ENCODE results near the gene SHISA2.

SHISA2 gene

DNA sequence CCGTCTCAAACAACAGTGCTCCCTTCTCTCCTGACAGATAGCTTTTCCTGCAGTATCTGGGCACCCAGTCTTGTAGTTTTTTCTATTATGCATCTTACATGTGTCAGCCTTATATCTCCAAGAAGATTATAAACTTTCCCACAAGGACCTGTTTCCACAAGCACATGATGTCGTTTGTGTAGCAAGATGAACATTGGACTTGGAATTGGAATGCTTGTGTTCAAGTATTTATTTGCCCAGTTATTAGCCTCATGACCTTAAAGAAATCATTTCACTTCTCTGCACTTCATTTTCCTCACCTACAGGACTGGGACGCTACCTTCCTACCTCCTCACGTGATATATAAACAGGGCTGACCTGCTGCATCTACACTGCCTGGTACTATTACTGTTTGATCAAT lies 21.5 kb downstream of the SHISA2 start:
- no peaks in the 10 kb centered on the region for H3K4me1 ChIP-seq (ENCODE audit: insufficient read depth, low read length, severe bottlenecking)
- H3K9ac ChIP-seq (ENCODE audit: low read length), result no peak overlapping the region
- H3K27me3 ChIP-seq (ENCODE audit: insufficient read depth, low read length), result no peaks in the 10 kb centered on the region
- H3K36me3 ChIP-seq (ENCODE audit: insufficient read depth, low read length), result no peaks in the 10 kb centered on the region
- no peak for TF ChIP-seq CTCF (IDR thresholded peaks at IDR 0.05; ENCODE audit: low read length)
- TF ChIP-seq EZH2 (IDR thresholded peaks at IDR 0.05; ENCODE audit: borderline replicate concordance, low read length), result no peak
- no peak overlapping the region for H3K27ac ChIP-seq (ENCODE audit: low read depth, low read length, poor library complexity, severe bottlenecking)
- H3F3A ChIP-seq (ENCODE audit: insufficient read depth, low read length), result no peaks in the 10 kb centered on the region
- no peaks in the 10 kb centered on the region for H4K20me1 ChIP-seq (ENCODE audit: insufficient read depth, low read length)
- H3K4me2 ChIP-seq (ENCODE audit: low read length), result no peak overlapping the region
- H3K79me2 ChIP-seq (ENCODE audit: insufficient read depth, low read length), result no peaks in the 10 kb centered on the region
- H3K9me2 ChIP-seq (ENCODE audit: low read depth, low read length), result no peaks in the 10 kb centered on the region
- no peak overlapping the region for H3K4me3 ChIP-seq (ENCODE audit: low read depth, low read length, poor library complexity, severe bottlenecking)
- no peaks in the 10 kb centered on the region for H3K9me3 ChIP-seq (ENCODE audit: low read length)
- H2AFZ ChIP-seq (ENCODE audit: low read length), result no peak overlapping the region

DNA sequence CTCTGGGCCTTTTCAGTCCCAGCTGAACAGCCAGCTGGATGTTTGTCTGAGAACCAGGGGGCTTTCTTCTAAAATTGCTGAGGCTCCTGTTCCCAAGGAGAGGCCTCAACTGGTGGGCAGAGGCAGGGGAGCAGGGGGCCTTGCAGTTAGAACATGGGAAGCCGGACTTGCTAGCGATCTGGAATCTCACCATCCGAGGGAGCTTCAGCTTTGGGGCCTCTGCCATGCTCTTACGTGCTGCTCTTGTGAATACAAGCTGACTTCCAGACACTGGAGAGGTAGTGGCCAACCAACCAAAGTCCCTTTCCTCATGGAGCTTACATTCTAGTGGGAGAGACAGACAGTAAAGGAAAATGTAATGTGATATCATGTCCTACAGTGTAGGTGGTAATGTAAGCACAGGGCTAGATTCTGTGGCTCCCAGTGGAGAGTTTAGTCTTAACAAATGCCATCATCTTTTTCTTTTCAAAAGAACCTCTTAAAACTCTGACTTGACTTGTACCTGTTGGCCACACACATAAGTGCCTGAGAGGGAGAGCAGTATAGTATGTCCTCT lies 22.2 kb downstream of the SHISA2 start:
- H3K79me2 ChIP-seq (ENCODE audit: insufficient read depth, low read length), result no peaks in the 10 kb centered on the region
- no peaks in the 10 kb centered on the region for H4K20me1 ChIP-seq (ENCODE audit: insufficient read depth, low read length)
- no peaks in the 10 kb centered on the region for H3K9me2 ChIP-seq (ENCODE audit: low read depth, low read length)
- H3K27ac ChIP-seq (ENCODE audit: low read depth, low read length, poor library complexity, severe bottlenecking), result no peak overlapping the region
- no peak overlapping the region for H2AFZ ChIP-seq (ENCODE audit: low read length)
- H3K4me1 ChIP-seq (ENCODE audit: insufficient read depth, low read length, severe bottlenecking), result no peaks in the 10 kb centered on the region
- no peak overlapping the region for H3K4me2 ChIP-seq (ENCODE audit: low read length)
- no peaks in the 10 kb centered on the region for H3K27me3 ChIP-seq (ENCODE audit: insufficient read depth, low read length)
- no peak overlapping the region for H3K4me3 ChIP-seq (ENCODE audit: low read depth, low read length, poor library complexity, severe bottlenecking)
- H3K9ac ChIP-seq (ENCODE audit: low read length), result no peak overlapping the region
- no peaks in the 10 kb centered on the region for H3K9me3 ChIP-seq (ENCODE audit: low read length)
- H3F3A ChIP-seq (ENCODE audit: insufficient read depth, low read length), result no peaks in the 10 kb centered on the region
- no peaks in the 10 kb centered on the region for H3K36me3 ChIP-seq (ENCODE audit: insufficient read depth, low read length)
- no peak for TF ChIP-seq EZH2 (IDR thresholded peaks at IDR 0.05; ENCODE audit: borderline replicate concordance, low read length)
- no peak for TF ChIP-seq CTCF (IDR thresholded peaks at IDR 0.05; ENCODE audit: low read length)

- H4K20me1 ChIP-seq (ENCODE audit: insufficient read depth, low read length), result no peaks in the 10 kb centered on the region
- no peak for TF ChIP-seq CTCF (IDR thresholded peaks at IDR 0.05; ENCODE audit: low read length)
- TF ChIP-seq EZH2 (IDR thresholded peaks at IDR 0.05; ENCODE audit: borderline replicate concordance, low read length), result no peak
- no peaks in the 10 kb centered on the region for H3K79me2 ChIP-seq (ENCODE audit: insufficient read depth, low read length)
- no peaks in the 10 kb centered on the region; the same call in 1 of the 2 replicates for H3K27me3 ChIP-seq (ENCODE audit: insufficient read depth, low read length)
- H3F3A ChIP-seq (ENCODE audit: insufficient read depth, low read length), result no peaks in the 10 kb centered on the region
- no peaks in the 10 kb centered on the region for H3K36me3 ChIP-seq (ENCODE audit: insufficient read depth, low read length)
- no peak overlapping the region for H3K4me3 ChIP-seq (ENCODE audit: low read depth, low read length, poor library complexity, severe bottlenecking)
- H2AFZ ChIP-seq (ENCODE audit: low read length), result no peak overlapping the region
- no peak overlapping the region for H3K9ac ChIP-seq (ENCODE audit: low read length)
- H3K9me3 ChIP-seq (ENCODE audit: low read length), result no peaks in the 10 kb centered on the region
- no peaks in the 10 kb centered on the region for H3K4me1 ChIP-seq (ENCODE audit: insufficient read depth, low read length, severe bottlenecking)
- no peaks in the 10 kb centered on the region for H3K9me2 ChIP-seq (ENCODE audit: low read depth, low read length)
- no peak overlapping the region for H3K27ac ChIP-seq (ENCODE audit: low read depth, low read length, poor library complexity, severe bottlenecking)
- H3K4me2 ChIP-seq (ENCODE audit: low read length), result no peak overlapping the region
Observed at GRCh38 chr13:26026211-26026610, 25.6 kb downstream of the SHISA2 start.

Measured in OCI-LY1 (cell line).